WTC11 (cell line): Measurements from ENCODE around the gene CD46.

Source experiments
- CREB1 ChIP-seq: sonication (generic); formaldehyde crosslinking; IDR thresholded peaks from 2 replicates; pipeline ENCODE4 v1.8.0; 2023; ENCODE audit warnings: mild to moderate bottlenecking, missing genetic modification reagents
- NR2C2 ChIP-seq: sonication (generic); formaldehyde crosslinking; IDR thresholded peaks from 2 replicates; pipeline ENCODE4 v1.8.0; 2022; ENCODE audit warnings: mild to moderate bottlenecking, missing genetic modification reagents
- TF ChIP-seq, protein P1 (sequence below): sonication (generic); formaldehyde crosslinking; IDR thresholded peaks from 2 replicates; pipeline ENCODE4 v1.8.1; 2022; ENCODE audit warnings: mild to moderate bottlenecking, missing genetic modification reagents, moderate library complexity, borderline replicate concordance
- TF ChIP-seq, protein P2 (sequence below): fragments of 200-600 bp; IDR thresholded peaks from 2 replicates; pipeline ENCODE4 v1.8.0; 2022; ENCODE audit warnings: antibody characterized with exemption

GRCh38 chr1:207798847-207799246, 47.0 kb downstream of the CD46 start:
- TF ChIP-seq, protein P1, sequence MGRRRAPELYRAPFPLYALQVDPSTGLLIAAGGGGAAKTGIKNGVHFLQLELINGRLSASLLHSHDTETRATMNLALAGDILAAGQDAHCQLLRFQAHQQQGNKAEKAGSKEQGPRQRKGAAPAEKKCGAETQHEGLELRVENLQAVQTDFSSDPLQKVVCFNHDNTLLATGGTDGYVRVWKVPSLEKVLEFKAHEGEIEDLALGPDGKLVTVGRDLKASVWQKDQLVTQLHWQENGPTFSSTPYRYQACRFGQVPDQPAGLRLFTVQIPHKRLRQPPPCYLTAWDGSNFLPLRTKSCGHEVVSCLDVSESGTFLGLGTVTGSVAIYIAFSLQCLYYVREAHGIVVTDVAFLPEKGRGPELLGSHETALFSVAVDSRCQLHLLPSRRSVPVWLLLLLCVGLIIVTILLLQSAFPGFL = no peak
- TF ChIP-seq NR2C2 (CRISPR knock-in tag) (no peak), CREB1 (CRISPR knock-in tag) (no peak)
- TF ChIP-seq, protein P2, sequence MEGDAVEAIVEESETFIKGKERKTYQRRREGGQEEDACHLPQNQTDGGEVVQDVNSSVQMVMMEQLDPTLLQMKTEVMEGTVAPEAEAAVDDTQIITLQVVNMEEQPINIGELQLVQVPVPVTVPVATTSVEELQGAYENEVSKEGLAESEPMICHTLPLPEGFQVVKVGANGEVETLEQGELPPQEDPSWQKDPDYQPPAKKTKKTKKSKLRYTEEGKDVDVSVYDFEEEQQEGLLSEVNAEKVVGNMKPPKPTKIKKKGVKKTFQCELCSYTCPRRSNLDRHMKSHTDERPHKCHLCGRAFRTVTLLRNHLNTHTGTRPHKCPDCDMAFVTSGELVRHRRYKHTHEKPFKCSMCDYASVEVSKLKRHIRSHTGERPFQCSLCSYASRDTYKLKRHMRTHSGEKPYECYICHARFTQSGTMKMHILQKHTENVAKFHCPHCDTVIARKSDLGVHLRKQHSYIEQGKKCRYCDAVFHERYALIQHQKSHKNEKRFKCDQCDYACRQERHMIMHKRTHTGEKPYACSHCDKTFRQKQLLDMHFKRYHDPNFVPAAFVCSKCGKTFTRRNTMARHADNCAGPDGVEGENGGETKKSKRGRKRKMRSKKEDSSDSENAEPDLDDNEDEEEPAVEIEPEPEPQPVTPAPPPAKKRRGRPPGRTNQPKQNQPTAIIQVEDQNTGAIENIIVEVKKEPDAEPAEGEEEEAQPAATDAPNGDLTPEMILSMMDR = no peak
